Prostate gland (tissue), 2 donors: ENCODE measurements around the gene FHDC1.
A peak's percentile ranks its signal among the peaks of the same experiment; 100 is the strongest.

Experiments used
- CTCF ChIP-seq, 4 experiments: fragments of 200-600 bp in 2 of 4; fragments of 450-650 bp in 2 of 4; sonication (generic) in 2 of 4; IDR thresholded peaks; 1 replicate in 3 of 4; 2 replicates in 1 of 4; pipeline ENCODE4 v1.5.1; 2016 to 2019; ENCODE audit warnings: antibody characterized with exemption in 4 of 4, mild to moderate bottlenecking in 2 of 4, moderate library complexity in 2 of 4
- POLR2AphosphoS5 ChIP-seq: sonication (generic); formaldehyde crosslinking; IDR thresholded peaks from one replicate; pipeline ENCODE4 v1.6.1; 2017; ENCODE audit warnings: antibody characterized with exemption

GRCh38 chr4:152996111-152996571 lies 60.0 kb downstream of the FHDC1 start:
- TF ChIP-seq CTCF (IDR thresholded peaks at IDR 0.05): no peak
- TF ChIP-seq POLR2AphosphoS5: peak; percentile 41
